ENCODE results near the gene SSR2. TPM values are rescaled to one million over a fixed set of nuclear protein-coding genes. Genes with fewer than 3 reads are reported as not detected.

Gene SSR2
- total RNA-seq, 1 donor from 2014 or later, result 207 TPM

GRCh38 chr1:156056326-156056849, 35.6 kb upstream of the SSR2 start:
- intact Hi-C loops (cut with DNase I), result no loop called here
- no peak for ATAC-seq
- Histone ChIP-seq H3K4me3 (no peak overlapping the region), H3K27me3 (ENCODE audit: low read depth) (no peaks in the 10 kb centered on the region), H3K27ac (no peak overlapping the region), H3K4me1 (peaks cover 22% of the 10 kb centered on the region), H3K9me3 (no peaks in the 10 kb centered on the region), H3K36me3 (peaks cover 20% of the 10 kb centered on the region)
- no peak for DNase-seq
- TF ChIP-seq, protein P1, sequence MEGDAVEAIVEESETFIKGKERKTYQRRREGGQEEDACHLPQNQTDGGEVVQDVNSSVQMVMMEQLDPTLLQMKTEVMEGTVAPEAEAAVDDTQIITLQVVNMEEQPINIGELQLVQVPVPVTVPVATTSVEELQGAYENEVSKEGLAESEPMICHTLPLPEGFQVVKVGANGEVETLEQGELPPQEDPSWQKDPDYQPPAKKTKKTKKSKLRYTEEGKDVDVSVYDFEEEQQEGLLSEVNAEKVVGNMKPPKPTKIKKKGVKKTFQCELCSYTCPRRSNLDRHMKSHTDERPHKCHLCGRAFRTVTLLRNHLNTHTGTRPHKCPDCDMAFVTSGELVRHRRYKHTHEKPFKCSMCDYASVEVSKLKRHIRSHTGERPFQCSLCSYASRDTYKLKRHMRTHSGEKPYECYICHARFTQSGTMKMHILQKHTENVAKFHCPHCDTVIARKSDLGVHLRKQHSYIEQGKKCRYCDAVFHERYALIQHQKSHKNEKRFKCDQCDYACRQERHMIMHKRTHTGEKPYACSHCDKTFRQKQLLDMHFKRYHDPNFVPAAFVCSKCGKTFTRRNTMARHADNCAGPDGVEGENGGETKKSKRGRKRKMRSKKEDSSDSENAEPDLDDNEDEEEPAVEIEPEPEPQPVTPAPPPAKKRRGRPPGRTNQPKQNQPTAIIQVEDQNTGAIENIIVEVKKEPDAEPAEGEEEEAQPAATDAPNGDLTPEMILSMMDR (IDR thresholded peaks at IDR 0.05), result no peak

GRCh38 chr1:156055281-156056048, 34.7 kb upstream of the SSR2 start:
- Histone ChIP-seq H3K4me1 (peaks cover 22% of the 10 kb centered on the region), H3K27ac (peak overlapping the region; percentile 85), H3K36me3 (peaks cover 20% of the 10 kb centered on the region), H3K9me3 (no peaks in the 10 kb centered on the region), H3K27me3 (ENCODE audit: low read depth) (no peaks in the 10 kb centered on the region), H3K4me3 (peak overlapping the region; percentile 91)
- TF ChIP-seq, protein P1 (IDR thresholded peaks at IDR 0.05), result no peak
- intact Hi-C loops (cut with DNase I), result no loop called here
- DNase-seq (no peak), ATAC-seq (no peak)

- H3K27ac ChIP-seq, result peak within 1 kb of the TSS; percentile 85
- peaks cover 25% of the 10 kb centered on the region for H3K36me3 ChIP-seq
- intact Hi-C loops (cut with DNase I), result no loop called here
- ATAC-seq, result peak; percentile 95
- H3K4me1 ChIP-seq, result peaks cover 22% of the 10 kb centered on the region
- TF ChIP-seq, protein P1 (IDR thresholded peaks at IDR 0.05), result no peak
- H3K4me3 ChIP-seq, result peak within 1 kb of the TSS; percentile 91
- DNase-seq, result peak; percentile 98
- no peaks in the 10 kb centered on the region for H3K27me3 ChIP-seq (ENCODE audit: low read depth)
- no peaks in the 10 kb centered on the region for H3K9me3 ChIP-seq
Measured at GRCh38 chr1:156054500-156055280, 33.9 kb upstream of the SSR2 start, which contains the start of gene LAMTOR2. Gene LAMTOR2, plus strand, starts transcription at chr1:156054782. Its CDS starts 108 bp downstream, at chr1:156054890.

DNA sequence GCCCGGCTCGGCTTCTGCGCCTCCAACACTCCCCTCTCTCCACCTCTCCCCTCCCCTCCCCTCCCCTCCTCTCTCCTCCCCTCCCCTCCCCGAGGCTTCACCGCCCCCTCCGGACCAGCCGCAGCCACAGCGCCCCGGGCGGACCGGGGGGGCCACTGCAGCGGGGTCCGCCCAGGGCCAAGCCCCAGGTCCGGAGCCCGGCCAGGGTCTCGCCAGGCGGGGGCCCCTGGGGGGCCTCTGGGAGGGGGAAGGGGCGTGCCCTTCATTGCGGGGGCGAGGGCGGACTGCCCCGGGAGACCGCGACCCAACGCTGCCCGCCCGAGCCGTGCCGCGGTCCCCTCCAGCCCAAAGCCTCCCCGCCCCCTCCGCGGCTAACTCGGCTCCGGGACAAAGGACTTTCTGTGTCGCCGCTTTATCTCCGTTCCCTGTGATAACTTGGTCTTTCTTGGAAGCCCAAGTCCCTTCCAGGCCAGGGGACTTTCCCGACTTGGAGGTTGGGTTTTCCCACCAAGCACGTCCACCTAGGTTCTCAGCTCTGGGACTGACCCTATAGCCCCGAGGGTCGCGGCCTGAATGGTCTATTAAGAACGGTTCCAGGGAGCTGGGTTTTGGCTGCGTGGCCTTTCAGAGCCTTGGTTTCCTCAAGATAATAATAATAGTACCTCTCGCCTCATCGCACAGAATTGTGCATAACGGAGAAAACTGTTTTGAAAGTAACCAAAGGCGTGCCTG, 33.2 kb upstream of the SSR2 start, which contains the start of gene UBQLN4:
Gene UBQLN4 (minus strand): TSS at position 31 of the 732 bp plus-strand sequence. CDS start 97 bp downstream, outside the sequence.
- peak within 1 kb of the TSS; percentile 85 for H3K27ac ChIP-seq
- TF ChIP-seq, protein P1 (IDR thresholded peaks at IDR 0.05), result peak; percentile 52
- H3K36me3 ChIP-seq, result peaks cover 32% of the 10 kb centered on the region
- no peaks in the 10 kb centered on the region for H3K27me3 ChIP-seq (ENCODE audit: low read depth)
- H3K9me3 ChIP-seq, result no peaks in the 10 kb centered on the region
- DNase-seq (peak; percentile 90), ATAC-seq (peak; percentile 90 to 95)
- H3K4me3 ChIP-seq, result peak within 1 kb of the TSS; percentile 91
- peaks cover 22% of the 10 kb centered on the region for H3K4me1 ChIP-seq
- intact Hi-C loops (cut with DNase I), result no loop called here

Measured in lower lobe of right lung (tissue), 2 donors.